GM10266 (cell line): Measurements from ENCODE around the gene ZSWIM2.
A peak's percentile ranks its signal among the peaks of the same experiment; 100 is the strongest.

Source experiments
- DNase-seq: peaks from one replicate; pipeline ENCODE4 v3.0.0; 2012; ENCODE audit errors: extremely low spot score
- CTCF ChIP-seq: IDR thresholded peaks from 2 replicates; pipeline ENCODE4 v1.5.1; 2012; ENCODE audit warnings: mild to moderate bottlenecking, low read depth; ENCODE audit not compliant: control insufficient read depth, insufficient read depth; ENCODE audit errors: missing control alignments

The ZSWIM2 gene

GRCh38 chr2:186871881-186872280 is 22.9 kb upstream of the ZSWIM2 start:
- no peak for DNase-seq
- TF ChIP-seq CTCF: no peak

GRCh38 chr2:186868344-186868743 is 19.4 kb upstream of the ZSWIM2 start:
- no peak for TF ChIP-seq CTCF
- no peak for DNase-seq

- DNase-seq: peak; percentile 20
- TF ChIP-seq CTCF: peak; percentile 52
Measured at GRCh38 chr2:186862869-186863709, 14.1 kb upstream of the ZSWIM2 start.

- no peak for DNase-seq
- no peak for TF ChIP-seq CTCF
Measured at GRCh38 chr2:186855216-186855615, 6.2 kb upstream of the ZSWIM2 start.

- TF ChIP-seq CTCF: no peak
- DNase-seq: no peak
Measured at GRCh38 chr2:186853951-186854350, 5.0 kb upstream of the ZSWIM2 start.

GRCh38 chr2:186852508-186852907 is 3.5 kb upstream of the ZSWIM2 start:
- TF ChIP-seq CTCF: no peak
- no peak for DNase-seq

GRCh38 chr2:186842373-186842772 is 6.6 kb downstream of the ZSWIM2 start:
- no peak for DNase-seq
- TF ChIP-seq CTCF: no peak
